Activated CD8-positive, alpha-beta memory T cell treated with anti-CD3 and anti-CD28 coated beads, Interleukin-2, amount 50 U/mL, for 24 hours (primary cell): ENCODE measurements around the gene TRIAP1.

Source experiments
- DNase-seq: peaks from one replicate; pipeline ENCODE4 v3.0.0-alpha.2; 2020; ENCODE audit errors: extremely low read depth

Gene TRIAP1

DNA sequence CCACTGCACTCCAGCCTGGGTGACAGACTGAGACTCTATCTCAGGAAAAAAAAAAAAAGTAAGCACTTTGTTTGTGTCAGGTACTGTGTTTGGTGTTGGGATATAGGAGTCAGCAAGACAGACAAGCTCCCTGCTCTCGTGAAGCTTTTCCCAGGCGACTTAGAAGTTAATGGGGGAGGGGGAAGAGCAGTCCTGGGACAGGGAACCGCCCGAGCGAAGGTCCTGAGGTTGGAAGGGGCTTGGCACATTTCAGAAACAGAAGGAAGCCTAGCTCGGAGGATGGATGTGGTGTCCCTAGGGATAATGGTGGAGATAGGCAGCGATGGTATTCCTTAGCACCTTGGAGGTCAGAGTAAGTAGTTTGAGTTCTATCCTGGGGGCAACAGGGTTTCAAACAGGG is 16.8 kb downstream of the TRIAP1 start:
- no peak for DNase-seq

- no peak for DNase-seq
Measured at GRCh38 chr12:120428597-120429229, 17.5 kb downstream of the TRIAP1 start.

- no peak for DNase-seq
Measured at GRCh38 chr12:120425797-120426196, 20.4 kb downstream of the TRIAP1 start.

DNA sequence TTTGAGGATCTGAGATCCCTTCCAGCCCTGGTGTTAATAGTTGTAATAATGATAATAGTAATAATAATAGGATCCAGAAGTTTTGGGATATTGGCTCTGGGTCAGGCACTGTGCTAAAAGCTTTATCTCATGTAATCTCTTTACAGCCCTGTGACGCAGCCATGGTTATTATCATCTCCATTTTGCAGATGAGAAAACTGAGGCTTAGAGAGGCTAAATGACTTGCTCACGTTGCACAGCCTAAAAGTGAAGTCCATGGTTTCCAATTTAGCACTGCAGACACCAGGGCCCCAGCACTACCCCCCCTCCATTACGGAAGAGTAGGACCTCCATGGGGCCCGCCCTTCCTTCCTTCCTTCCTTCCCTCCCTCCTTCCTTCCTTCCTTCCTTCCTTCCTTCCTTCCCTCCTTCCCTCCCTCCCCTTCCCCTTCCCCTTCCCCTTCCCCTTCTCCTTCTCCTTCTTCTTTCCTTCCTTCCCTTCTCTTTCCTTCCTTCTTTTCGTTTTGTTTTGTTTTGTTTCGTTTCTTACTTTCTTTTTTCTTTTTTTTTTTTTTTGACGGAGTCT is 23.2 kb downstream of the TRIAP1 start:
- DNase-seq = no peak

DNA sequence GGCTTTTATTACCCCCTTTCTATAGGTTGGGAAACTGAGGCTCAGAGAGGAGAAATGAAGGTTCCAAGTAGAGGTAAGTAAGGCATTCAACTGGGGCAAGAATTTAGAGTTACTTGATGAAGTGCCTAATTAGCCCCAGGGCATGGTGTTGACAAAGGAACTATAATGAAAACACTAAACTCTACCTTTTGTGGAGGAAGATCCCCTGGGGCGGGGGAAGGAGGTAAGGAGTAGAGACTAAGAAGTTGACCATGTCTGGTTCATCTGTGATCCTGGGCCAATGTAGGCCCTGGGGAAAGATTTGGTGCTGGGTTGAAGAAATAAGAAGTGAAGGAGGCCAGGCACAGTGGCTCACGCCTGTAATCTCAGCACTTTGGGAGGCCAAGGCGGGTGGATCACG is 24.5 kb downstream of the TRIAP1 start:
- DNase-seq = no peak

GRCh38 chr12:120417917-120418580 is 28.1 kb downstream of the TRIAP1 start:
- no peak for DNase-seq

DNA sequence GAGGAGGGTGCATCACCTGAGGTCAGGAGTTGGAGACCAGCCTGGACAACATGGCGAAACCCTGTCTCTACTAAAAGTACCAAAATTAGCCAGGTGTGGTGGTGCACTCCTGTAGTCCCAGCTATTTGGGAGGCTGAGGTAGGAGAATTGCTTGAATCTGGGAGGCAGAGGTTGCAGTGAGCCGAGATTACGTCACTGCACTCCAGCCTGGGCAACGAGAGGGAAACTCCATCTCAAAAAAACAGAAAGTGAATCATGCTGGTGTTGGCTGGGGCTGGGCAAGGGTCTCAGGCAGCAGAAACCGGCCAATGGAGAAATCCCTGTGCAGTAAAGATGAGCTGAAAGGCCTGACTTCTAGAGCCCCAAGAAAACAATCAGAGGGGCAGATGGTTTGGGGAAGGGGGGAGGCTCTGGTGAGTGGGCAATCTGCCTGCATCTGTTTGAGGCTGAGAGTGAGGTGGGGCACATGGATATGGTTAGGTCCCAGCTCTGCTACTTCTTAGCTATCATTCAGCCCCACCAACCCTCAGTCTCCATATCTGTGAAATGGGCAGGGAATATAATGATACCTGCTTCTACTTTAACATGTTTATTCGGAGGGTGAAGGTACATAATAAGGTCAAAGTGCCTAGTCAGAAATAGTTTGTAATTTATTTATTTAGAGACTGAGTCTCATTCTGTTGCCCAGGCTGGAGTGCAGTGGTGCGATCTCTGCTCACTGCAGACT is 29.5 kb downstream of the TRIAP1 start:
- no peak for DNase-seq

- no peak for DNase-seq
Measured at GRCh38 chr12:120413901-120414695, 32.1 kb downstream of the TRIAP1 start.

GRCh38 chr12:120412421-120412820 is 33.8 kb downstream of the TRIAP1 start:
- DNase-seq = no peak

GRCh38 chr12:120408771-120409170 is 37.4 kb downstream of the TRIAP1 start:
- DNase-seq = no peak

DNA sequence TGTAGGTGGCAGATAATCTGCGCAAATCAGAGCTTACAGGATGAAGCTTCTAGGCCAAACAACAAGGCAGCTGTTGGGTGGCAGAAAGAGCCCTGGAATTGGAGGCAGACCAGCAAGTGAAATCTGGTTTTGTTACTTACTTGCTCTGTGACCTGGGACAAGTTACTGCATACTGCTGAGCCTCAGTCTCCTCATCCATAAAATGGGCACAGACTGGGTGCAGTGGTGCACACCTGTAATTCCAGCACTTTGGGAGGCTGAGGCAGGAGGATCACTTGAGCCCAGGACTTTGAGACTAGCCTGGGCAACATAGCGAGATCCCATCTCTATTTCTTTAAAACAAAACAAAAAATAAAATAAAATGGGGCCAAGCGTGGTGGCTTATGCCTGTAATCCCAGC is 39.6 kb downstream of the TRIAP1 start:
- no peak for DNase-seq

DNA sequence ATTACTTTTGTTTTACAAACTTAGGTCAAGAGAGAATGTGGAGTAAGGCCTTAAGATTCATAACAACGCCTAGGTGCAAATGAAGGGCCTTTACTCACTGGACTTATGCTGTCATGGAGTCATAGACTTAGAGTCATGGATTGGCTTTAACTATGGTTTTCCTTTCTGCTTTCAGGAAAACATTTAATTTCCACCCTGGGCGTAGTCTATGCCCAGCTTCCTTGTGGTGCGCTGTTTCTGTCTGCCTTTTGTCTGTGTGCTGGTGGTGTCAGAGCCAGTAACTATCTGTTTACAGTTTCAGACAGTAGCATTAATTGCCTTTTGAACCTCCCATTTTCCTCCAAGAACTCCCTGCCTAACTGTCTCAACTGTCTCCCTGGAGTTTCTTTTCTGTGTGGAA is 40.1 kb downstream of the TRIAP1 start:
- DNase-seq = no peak

DNA sequence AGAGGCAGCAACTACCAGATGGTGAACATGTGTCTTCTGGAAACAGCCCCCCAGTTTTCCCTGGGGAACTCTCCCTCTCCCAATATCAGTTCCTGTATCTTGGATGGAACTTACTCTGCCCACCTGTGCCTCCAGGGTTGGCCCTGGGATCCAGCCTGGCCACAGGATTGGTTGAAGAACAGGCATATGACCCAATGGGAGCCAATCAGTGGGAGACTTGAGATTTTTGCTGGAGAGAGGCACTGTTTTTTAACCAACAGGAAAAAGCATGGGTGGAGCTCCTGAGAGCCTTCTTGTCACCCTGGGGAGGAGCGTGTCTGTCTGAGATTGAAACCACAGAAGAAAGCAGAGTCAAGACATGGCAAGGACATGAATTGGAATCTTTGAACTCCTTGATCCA is 41.9 kb downstream of the TRIAP1 start:
- DNase-seq = no peak

DNA sequence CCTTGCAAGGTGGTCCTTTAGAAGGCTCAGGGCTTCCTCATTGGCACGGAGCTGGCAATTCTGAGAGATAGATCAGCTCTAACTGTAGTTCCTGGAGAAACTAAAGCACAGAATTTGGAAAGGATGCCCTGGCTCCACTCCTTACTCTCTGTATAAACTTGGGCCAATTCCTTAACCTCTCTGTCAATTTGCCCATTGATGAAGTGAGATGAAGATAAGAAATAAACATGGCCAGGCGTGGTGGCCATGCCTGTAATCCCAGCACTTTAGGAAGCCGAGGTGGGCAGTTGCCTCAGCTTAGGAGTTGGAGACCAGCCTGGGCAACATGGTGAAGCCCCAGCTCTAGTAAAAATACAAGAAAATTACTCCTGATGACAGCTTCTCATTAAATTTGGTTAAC is 42.3 kb downstream of the TRIAP1 start:
- DNase-seq = no peak

GRCh38 chr12:120402217-120402616 is 44.0 kb downstream of the TRIAP1 start:
- no peak for DNase-seq

- DNase-seq = no peak
Measured at GRCh38 chr12:120399531-120399930, 46.7 kb downstream of the TRIAP1 start.

DNA sequence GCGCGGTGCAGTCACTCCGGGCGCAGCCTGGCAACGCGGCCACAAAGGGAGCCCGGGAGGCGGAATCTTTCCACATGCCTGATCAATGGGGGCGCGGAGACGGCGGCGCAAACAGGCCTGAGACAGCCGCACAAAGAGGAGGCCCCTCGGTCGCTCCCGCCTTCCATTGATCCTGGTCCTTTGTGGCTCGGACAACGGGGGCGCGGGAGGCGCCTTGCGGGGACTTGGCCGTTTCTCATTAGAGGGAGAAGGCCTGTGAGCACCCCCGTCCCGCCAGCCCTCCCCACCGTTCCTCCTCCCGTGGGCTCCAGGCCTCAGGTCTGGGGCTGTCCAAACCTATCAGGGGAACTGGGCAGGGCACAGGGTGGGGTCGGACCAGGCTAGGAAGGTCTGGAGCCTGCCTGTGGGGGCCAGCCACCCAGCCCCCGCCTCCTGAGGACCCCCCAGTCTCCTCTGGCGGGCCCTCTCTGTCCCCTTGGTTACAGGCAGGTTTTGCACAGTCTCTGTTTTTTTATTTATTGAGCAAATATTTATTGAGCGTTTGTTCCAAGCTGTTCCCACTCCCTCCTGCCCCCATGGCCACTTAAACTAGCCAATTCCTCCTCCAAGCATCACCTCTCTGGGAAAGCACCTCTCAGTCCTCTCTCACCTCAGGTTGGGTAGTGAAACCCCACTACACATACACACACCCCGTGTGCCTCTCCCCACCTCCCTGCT is 48.2 kb downstream of the TRIAP1 start:
- DNase-seq = no peak

GRCh38 chr12:120394483-120395367 is 51.5 kb downstream of the TRIAP1 start:
- DNase-seq = no peak
